OCI-LY7 (cell line): ENCODE data around the gene EEF1A2. TPM values are rescaled to one million over a fixed set of nuclear protein-coding genes. Genes with fewer than 3 reads are reported as not detected.

ENCODE experiments used
- BruUV-seq: library from RNA; stranded (reverse); fragments of 400-500 nt; replicated peaks from 2 replicates; lab custom pipeline; 2021; lab: Mats Ljungman, UMichigan
- CTCF ChIA-PET: fragments of 300-600 bp; sonication (Branson Sonifier 250); formaldehyde crosslinking; loops from one replicate; lab custom pipeline; 2022; ENCODE audit warnings: antibody characterized with exemption; ENCODE audit not compliant: unreplicated experiment; lab: Charles Lee
- POLR2A ChIA-PET: fragments of 300-600 bp; sonication (Branson Sonifier 250); formaldehyde crosslinking; loops from one replicate; lab custom pipeline; 2022; ENCODE audit warnings: antibody characterized with exemption; lab: Charles Lee
- DNase-seq: peaks from one replicate; pipeline ENCODE4 v3.0.0-alpha.2; 2015; ENCODE audit warnings: low spot score
- H2AFZ ChIP-seq: fragments of 200-600 bp; sonication (generic), shearing (Covaris generic); 2 replicates; pipeline ENCODE4 v1.6.1; 2014; ENCODE audit warnings: mild to moderate bottlenecking, antibody characterized with exemption, low read length, moderate library complexity
- H3K27ac ChIP-seq: fragments of 200-600 bp; sonication (generic); 2 replicates; pipeline ENCODE4 v1.5.1; 2014; ENCODE audit warnings: mixed run types, low read depth, mild to moderate bottlenecking, moderate library complexity, low read length, inconsistent platforms; ENCODE audit not compliant: poor library complexity, severe bottlenecking
- H3K36me3 ChIP-seq: fragments of 200-600 bp; sonication (generic); 2 replicates; pipeline ENCODE4 v1.6.1; 2014; ENCODE audit warnings: mild to moderate bottlenecking, antibody characterized with exemption, low read length, moderate library complexity, mixed read lengths; ENCODE audit not compliant: insufficient read depth
- H3K4me1 ChIP-seq: fragments of 200-600 bp; sonication (generic); 2 replicates; pipeline ENCODE4 v1.5.1; 2014; ENCODE audit warnings: mild to moderate bottlenecking, low read length; ENCODE audit not compliant: insufficient read depth, poor library complexity, severe bottlenecking
- H3K4me2 ChIP-seq: fragments of 200-600 bp; sonication (generic); 2 replicates; pipeline ENCODE4 v1.6.1; 2014; ENCODE audit warnings: mild to moderate bottlenecking, low read length
- H3K4me3 ChIP-seq: fragments of 200-600 bp; sonication (generic); 2 replicates; pipeline ENCODE4 v1.5.1; 2014; ENCODE audit warnings: mild to moderate bottlenecking, low read depth, low read length; ENCODE audit not compliant: poor library complexity, severe bottlenecking
- H3K79me2 ChIP-seq: fragments of 200-600 bp; sonication (generic); 2 replicates; pipeline ENCODE4 v1.6.1; 2016; ENCODE audit warnings: low read depth, mild to moderate bottlenecking, low read length, moderate library complexity, mixed read lengths; ENCODE audit not compliant: insufficient read depth
- H3K9me2 ChIP-seq: fragments of 200-600 bp; sonication (generic); 2 replicates; pipeline ENCODE4 v1.6.1; 2016; ENCODE audit warnings: mild to moderate bottlenecking, low read length, mixed read lengths; ENCODE audit not compliant: insufficient read depth
- H3K9me3 ChIP-seq: fragments of 200-600 bp; sonication (generic); 2 replicates; pipeline ENCODE4 v1.6.1; 2014; ENCODE audit warnings: mild to moderate bottlenecking, mixed run types, low read length, mixed read lengths
- H4K20me1 ChIP-seq: fragments of 200-600 bp; sonication (generic); 2 replicates; pipeline ENCODE4 v1.6.1; 2014; ENCODE audit warnings: mild to moderate bottlenecking, antibody characterized with exemption, low read length, moderate library complexity, mixed read lengths; ENCODE audit not compliant: insufficient read depth
- EZH2phosphoT487 ChIP-seq: fragments of 200-600 bp; sonication (generic); IDR thresholded peaks from 2 replicates; pipeline ENCODE4 v1.6.1; 2018; ENCODE audit warnings: low read depth, borderline replicate concordance, mild to moderate bottlenecking, mixed run types, antibody characterized with exemption, low read length, moderate library complexity, mixed read lengths
- intact Hi-C: fragments of 100-400 bp; cut with micrococcal nuclease; formaldehyde crosslinking; loops from one replicate; pipeline ENCODE4 v1.10.0; 2022; ENCODE audit not compliant: unreplicated experiment
- total RNA-seq, 2 experiments: library from RNA; depleted of rRNA in 1 of 2; stranded (reverse); fragments of >200 nt in 1 of 2; shearing (Covaris generic) in 1 of 2; gene quantifications; 2 replicates each; pipeline ENCODE4 v1.2.3, GENCODE V29; 2014 to 2022
- TF ChIP-seq, protein P1 (sequence below): fragments of 200-600 bp; sonication (generic); conservative IDR thresholded peaks from 2 replicates; pipeline ENCODE4 v1.5.1; 2014; ENCODE audit warnings: mild to moderate bottlenecking, antibody characterized with exemption, low read length, moderate library complexity, mixed read lengths

EEF1A2 gene
- total RNA-seq, 2 experiments from 2014 or later: 0.22 TPM; not detected in 1

GRCh38 chr20:63522091-63522868, 23.4 kb upstream of the EEF1A2 start:
- ChIA-PET POLR2A (no interaction called here), CTCF (interaction anchor here (1.0 kb wide), 1 partner anchor 15 kb away, joined by 3 read pairs; the partner anchor contains the start of gene PTK6)
- H3K79me2 ChIP-seq: no peaks in the 10 kb centered on the region; the same call in 1 of the 2 replicates
- H3K4me2 ChIP-seq: 0 out of 2 replicates have a peak overlapping the region, but pooled peaks have one; percentile 17
- TF ChIP-seq, protein P1, sequence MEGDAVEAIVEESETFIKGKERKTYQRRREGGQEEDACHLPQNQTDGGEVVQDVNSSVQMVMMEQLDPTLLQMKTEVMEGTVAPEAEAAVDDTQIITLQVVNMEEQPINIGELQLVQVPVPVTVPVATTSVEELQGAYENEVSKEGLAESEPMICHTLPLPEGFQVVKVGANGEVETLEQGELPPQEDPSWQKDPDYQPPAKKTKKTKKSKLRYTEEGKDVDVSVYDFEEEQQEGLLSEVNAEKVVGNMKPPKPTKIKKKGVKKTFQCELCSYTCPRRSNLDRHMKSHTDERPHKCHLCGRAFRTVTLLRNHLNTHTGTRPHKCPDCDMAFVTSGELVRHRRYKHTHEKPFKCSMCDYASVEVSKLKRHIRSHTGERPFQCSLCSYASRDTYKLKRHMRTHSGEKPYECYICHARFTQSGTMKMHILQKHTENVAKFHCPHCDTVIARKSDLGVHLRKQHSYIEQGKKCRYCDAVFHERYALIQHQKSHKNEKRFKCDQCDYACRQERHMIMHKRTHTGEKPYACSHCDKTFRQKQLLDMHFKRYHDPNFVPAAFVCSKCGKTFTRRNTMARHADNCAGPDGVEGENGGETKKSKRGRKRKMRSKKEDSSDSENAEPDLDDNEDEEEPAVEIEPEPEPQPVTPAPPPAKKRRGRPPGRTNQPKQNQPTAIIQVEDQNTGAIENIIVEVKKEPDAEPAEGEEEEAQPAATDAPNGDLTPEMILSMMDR: no peak
- TF ChIP-seq EZH2phosphoT487: no peak
- no peak overlapping the region for H3K4me3 ChIP-seq
- intact Hi-C loops: no loop called here
- DNase-seq: no peak
- no peaks in the 10 kb centered on the region for H4K20me1 ChIP-seq
- peaks cover 6% of the 10 kb centered on the region; the same call in 1 of the 2 replicates for H3K9me3 ChIP-seq
- H3K4me1 ChIP-seq: peaks cover 11% of the 10 kb centered on the region
- no peak overlapping the region for H2AFZ ChIP-seq
- no peaks in the 10 kb centered on the region for H3K9me2 ChIP-seq
- H3K27ac ChIP-seq: no peak overlapping the region
- H3K36me3 ChIP-seq: peaks cover 21% of the 10 kb centered on the region
- BruUV-seq: no TSS peak

- BruUV-seq: no TSS peak
- H3K9me2 ChIP-seq: no peaks in the 10 kb centered on the region
- ChIA-PET CTCF (interaction anchor here (1.0 kb wide), 1 partner anchor 16 kb away, joined by 3 read pairs; the partner anchor contains the start of gene PTK6), POLR2A (no interaction called here)
- TF ChIP-seq, protein P1: no peak
- no peak for TF ChIP-seq EZH2phosphoT487
- no peaks in the 10 kb centered on the region; the same call in 1 of the 2 replicates for H3K79me2 ChIP-seq
- H3K4me2 ChIP-seq: peak overlapping the region; percentile 100
- DNase-seq: no peak
- H3K27ac ChIP-seq: no peak overlapping the region
- no peak overlapping the region for H2AFZ ChIP-seq
- peaks cover 6% of the 10 kb centered on the region; the same call in 1 of the 2 replicates for H3K9me3 ChIP-seq
- H3K36me3 ChIP-seq: peaks cover 21% of the 10 kb centered on the region
- peak overlapping the region; percentile 95 for H3K4me3 ChIP-seq
- no peaks in the 10 kb centered on the region for H4K20me1 ChIP-seq
- intact Hi-C loops: loop anchor here (2.0 kb wide), 1 partner anchor 25 kb away; no protein-coding TSS in a partner anchor
- peaks cover 11% of the 10 kb centered on the region for H3K4me1 ChIP-seq
These were observed 22.7 kb upstream of the EEF1A2 start for GRCh38 chr20:63521602-63522001.
